ENCODE data around the gene C16orf90.
"Not testable (repeated sequence)": the region's sequence is repeated elsewhere in the genome, so short reads cannot be mapped to it uniquely, and the experiment has no call there.

Gene C16orf90

DNA sequence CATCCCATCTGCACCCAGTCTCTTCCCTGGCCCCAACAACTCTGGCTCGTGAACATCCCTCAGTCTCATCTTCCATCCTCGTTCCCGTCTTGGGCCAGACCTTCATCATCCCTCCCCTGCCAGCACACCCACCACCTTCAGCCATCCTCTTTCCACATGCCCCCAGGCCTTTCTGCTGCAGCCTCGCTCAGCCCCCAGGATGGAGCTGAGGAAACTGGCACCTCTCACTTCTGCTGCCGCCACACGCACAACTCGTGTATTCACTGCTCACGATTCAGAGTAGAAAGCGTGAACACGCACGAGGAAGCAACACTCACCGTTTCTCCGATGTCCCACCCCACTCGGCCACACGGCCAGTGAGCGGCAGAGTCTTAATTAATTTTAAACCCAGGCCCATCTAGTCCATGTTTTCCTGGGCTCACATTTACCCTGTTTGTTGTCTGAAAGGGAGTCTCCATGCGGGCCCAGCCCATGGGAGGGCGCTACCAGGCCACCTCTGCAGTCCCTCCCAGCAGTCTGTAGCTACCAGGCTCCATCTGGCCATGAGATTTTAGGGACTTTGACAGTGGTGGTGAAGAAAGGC lies 12.5 kb downstream of the C16orf90 start:
- no peak for DNase-seq (ENCODE audit: low spot score)

DNA sequence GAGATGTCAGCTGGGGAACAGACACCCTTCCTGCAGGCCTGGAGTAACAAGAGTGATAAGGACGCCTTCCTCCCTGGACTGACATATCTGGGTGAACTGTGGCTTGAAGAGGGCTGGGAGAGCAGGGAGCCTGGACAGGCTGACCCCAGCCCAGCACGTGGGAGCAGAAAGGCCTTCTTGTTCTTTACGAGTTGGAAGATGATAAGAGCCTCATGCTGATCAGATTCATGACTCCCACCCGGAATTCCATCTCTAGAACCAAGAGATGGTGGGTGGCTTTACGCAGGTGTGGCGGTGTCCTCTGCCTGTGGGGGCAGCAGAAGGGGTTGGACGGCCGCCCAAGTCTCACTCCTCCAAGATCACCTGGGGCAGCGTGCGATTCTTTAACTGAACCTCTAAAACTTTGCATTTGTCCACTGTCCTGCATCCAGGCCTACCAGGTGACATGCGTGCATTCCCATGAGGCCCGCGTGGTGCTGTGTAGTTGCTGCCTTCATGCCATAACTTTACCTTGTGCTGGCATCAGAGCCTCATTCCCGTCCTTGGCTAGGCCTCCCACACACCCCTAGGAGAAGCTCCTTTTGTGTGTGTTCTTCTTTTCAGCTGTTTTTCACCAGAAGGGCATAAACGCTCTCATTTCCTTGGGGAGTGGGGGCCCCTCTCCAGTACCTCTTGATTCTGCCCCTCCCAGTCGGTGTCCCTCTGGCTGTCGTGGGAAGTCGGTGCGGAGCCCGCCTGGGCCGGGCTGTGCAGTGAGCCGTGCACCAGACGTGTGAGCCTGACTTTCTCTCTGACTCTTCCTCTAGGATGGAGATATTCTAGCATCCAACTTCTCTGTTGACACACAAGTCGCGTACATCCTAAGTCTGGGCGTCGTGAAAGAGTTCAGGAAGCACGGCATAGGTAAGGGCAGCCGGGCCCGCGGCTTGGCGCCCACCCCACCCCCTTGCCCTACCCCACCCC lies 13.3 kb downstream of the C16orf90 start:
- no peak for DNase-seq (ENCODE audit: low spot score)

DNA sequence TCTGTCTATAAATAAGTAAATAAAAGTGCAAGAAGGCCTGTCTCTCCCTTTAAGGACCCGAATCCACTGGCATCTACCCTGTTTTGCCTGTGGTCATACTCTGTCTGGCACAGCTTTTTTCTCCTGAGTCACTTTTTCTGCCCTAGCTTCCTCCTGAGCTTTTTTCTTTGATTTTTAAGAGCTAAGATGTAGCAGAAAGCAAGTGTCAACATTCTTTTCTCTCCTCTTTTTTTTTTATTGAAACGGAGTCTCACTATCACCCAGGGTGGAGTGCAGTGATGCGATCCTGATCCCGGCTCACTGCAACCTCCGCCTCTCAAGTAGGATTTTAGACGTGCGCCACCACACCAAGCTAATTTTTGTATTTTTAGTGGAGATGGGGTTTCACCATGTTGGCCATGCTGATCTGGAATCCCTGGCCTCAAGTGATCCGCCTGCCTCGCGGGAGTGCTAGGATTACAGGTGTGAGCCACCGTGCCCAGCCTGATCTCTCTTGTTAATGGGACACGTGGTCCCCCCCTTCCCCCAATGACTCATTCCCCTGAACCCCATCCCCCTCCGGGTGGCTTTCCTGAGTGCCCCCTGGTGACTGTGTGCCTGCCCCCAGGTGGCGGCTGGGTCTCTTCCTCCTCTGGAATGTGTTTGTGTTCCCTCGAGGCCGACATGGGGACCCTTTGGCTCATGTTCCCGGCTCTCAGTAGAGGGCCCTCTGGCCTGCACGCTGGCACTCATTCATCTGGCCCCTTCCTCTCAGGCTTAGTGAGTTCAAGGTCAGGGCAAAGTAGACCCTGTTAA lies 14.2 kb downstream of the C16orf90 start:
- no peak for DNase-seq (ENCODE audit: low spot score)

DNA sequence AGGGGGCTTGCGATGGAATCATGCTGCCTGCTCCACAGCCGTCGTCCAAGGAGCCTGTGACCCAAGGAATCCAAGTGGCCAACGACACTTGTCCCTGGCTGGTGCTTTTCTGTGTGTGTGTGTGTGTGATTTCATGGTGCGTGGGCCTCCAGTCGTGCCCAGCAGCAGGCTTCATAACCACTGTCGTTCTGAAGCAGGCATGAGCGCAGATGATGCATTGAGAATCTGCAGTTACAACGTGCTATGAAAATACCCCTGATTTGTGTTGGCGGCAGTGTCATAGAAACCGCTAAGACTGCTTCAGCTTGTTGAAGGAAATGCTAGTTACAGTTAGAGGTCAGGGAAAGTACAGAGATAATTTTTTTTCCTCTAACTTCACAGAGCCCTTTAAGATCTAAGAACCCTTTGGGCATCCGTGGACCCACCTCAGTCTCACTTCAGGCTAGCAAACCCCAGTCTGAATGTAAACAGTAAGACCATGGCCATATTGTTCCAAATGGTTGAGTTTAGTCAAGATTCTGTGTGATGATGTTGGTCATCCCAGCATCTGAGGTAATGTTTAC lies 15.6 kb downstream of the C16orf90 start:
- DNase-seq (ENCODE audit: low spot score), result no peak

DNA sequence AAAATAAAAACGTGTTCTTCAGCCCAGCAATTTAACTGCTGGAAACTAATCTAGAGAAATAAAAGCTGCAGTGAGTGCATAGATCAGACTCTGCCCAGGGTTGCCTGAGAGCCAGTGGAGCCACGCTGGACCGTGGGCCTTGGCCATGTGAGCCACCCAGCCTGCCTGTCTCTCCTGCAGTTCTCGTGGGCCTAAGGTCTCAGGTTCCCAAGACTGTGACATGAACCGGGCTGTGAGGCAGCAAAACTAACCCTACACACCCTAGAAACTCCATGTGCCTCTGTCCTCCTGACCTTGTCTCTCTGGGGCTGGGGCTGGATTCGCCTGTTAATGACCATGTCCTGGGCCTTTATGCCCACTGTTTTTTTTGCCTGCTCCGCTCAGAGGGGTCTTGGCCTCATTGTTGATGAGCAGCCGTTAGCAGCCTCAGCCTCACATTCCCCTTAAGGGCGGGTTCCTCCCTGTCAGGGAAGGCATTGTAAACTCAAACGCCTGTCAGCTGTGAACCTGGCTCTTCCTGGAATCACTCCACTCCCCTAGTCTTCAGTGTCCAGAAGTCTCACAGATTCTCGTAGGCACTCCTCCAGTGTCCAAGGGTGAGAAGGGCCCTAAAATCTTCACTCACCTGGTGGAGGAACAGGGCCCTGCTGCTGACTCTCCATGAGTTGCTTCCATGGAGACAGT lies 16.9 kb downstream of the C16orf90 start:
- no peak for DNase-seq (ENCODE audit: low spot score)

DNA sequence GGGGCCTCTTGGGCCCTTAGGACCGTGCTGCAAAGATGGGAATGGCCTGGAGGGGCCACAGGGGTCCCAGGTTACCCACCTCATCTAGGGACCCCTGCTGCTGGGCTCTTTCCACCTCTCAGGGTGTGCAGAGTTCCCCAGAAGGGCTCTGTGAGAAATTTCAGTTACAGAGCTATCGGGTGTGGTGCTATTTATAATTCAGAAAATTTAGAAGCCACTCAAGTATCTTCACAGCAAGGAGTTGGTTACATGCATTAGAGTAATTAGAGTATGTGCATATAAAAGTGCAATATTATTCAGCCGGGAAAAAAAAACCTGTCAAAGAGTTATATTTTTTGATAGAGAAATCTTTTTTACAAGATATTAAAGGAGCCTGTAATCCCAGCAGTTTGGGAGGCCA lies 18.9 kb downstream of the C16orf90 start:
- no peak for DNase-seq (ENCODE audit: low spot score)

DNA sequence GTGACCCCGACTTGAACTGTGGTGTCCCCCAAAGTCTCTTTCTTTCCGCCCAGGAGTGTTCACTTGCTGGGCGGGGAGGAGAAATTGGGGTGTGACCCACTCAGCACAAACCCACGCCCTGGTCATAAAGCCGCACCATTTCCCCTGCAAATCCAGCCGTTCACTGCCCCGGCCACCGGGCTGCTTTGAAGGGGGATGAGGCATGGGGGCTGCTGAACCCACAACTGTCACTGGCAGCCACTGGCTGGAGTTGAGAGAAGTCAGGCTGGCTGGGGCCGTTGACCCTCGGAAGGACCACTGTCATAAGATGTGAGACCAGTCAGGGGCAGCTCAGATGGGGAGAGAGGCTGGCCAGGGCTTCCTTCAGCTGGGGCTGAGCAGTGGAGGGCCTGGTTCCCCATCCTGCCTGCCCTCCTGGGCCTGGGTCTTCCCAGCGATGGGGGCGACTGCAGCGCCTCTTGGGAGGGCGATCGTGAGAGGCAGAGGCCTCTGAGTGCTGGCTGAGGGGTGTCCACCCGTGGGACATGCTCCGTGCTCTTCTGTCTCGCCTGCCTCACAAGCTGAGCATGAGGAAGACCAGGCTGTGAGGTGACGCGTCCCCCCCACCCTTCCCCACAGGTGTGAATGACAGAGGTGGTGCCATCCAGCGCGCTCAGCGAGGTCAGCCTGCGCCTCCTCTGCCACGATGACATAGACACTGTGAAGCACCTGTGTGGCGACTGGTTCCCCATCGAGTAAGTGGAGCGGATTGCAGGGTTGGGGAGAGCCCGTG lies 19.5 kb downstream of the C16orf90 start:
- no peak for DNase-seq (ENCODE audit: low spot score)

DNA sequence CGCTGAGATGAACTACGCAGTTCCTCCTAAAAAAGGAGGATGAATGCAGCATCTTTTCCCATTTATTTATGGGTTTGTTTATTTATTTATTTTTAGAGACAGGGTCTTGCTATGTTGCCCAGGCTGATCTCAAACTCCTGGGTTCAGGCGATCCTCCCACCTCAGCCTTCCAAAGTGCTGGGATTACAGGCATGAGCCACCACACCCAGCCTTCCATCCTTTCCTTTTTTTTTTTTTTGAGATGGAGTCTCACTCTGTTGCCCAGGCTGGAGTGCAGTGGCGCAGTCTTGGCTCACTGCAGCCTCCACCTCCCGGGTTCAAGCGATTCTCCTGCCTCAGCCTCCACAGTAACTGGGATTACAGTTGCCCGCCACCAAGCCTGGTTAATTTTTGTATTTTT lies 20.4 kb downstream of the C16orf90 start:
- DNase-seq (ENCODE audit: low spot score), result not testable (repeated sequence)

DNA sequence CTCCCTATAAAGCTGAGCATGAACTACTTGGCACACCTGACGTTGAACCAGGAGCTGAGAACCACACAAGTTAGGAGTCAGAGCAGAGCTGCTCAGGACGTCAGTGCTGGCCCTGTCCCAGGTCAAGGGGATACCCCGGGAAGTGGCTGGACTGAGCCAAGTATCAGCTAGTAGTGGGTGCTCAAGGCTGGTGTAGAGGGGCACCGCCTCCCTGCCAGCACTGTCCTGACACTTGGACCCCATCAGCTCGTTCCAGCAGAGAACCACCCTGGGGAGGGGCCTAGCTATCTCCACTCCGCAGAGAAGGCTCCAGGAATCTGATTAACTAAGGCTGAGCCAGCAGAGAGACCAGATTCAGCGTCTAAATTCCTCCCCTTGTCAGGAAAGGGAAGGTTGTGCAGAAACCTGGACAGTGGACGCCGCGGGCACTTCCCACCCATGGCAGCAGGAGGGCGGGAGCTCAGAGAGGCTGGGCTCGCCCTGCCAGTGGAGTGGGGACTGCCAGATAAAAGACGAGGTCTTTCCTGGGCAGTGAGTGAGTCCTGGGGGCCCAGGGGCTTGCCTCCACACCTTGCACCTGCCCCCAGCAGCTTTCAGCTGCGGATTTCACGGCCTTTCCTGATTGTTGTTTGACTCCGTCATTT lies 21.0 kb downstream of the C16orf90 start:
- DNase-seq (ENCODE audit: low spot score), result no peak

DNA sequence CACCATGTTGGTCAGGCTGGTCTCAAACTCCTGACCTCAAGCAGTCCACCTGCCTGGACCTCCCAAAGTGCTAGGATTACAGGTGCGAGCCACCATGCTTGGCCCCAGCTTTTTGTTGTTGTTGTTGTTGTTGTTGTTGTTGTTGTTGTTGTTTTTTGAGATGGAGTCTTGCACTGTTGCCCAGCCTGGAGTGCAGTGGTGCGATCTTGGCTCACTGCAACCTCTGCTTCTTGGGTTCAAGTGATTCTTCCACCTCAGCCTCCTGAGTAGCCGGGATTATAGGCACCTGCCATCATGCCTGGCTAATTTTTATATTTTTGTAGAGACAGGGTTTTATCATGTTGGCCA lies 21.7 kb downstream of the C16orf90 start:
- not testable (repeated sequence) for DNase-seq (ENCODE audit: low spot score)

DNA sequence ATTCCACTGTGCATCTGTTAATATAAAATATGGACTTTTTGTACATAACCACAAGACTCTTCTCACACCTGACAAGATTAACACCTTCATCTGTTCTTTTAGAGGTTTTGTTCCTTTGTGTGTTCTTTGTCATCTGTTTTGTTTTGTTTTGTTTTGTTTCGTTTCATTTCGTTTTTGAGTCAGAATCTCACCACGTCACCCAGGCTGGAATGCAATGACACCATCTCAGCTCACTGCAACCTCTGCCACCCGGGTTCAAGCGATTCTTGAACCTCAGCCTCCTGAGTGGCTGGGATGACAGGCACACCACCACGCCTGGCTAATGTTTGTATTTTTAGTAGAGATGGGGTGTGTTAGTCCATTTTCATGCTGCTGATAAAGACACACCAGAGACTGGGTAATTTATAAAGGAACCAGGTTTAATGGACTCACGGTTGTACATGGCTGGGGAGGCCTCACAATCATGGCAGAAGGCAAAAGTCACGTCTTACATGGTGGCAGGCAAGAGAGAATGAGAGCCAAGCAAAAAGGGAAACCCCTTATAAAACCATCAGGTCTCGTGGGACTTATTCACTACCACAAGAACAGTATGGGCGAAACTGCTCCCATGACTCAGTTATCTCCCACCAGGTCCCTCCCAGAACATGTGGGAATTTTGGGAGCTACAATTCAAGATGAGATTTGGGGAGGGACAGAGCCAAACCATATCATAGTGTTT lies 22.3 kb downstream of the C16orf90 start:
- DNase-seq (ENCODE audit: low spot score), result no peak

DNA sequence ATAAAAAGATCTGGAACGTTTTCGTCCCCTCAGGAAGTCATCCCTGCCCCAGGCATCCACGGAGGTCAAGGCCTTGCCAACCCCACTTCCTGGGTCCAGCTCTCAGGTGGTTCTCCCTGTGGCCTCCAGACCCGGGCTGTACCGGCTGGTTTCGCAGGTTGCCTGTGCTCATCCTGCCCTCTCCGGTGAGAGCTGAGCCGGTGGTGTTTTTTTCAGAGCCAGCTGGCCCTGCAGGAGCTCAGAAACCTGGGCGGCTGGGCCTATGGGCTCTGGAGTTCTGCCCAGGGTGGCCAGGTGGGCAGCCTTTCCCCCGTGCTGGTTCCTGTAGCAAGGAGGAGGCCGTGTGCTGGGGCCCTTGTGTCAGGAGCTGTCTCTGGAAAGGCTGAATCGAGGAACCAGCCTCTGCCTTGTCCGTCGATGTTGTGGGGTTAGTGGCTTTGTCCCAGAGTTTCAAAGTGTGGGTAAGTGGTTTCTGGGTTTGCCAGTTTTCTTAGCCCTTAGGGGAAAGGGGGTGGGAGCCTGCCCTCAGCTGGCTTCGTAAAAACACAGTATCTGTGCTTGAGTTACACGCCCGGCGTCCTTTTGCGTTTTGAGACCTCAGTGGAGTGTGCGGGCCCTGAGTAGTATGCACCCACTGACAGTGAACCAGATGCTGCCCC lies 23.6 kb downstream of the C16orf90 start:
- no peak for DNase-seq (ENCODE audit: low spot score)

DNA sequence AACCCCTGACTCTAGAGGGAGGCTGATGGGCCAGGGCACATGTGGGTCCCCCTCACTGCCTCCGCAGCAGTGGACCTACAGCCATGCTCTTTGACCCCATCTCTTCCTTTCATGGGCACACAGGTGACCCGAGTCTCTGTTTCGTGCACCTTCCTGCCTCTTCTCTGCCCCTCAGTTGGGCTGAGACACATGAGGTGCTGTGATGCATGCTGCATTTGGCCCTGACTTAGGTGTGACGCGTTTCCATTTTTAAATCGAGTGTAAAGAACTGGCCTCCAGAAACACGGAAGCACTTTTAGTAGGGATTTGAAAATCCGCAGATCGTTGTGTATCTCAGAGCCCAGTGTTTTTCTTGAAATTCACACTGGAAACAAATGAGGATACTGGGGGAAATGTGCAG lies 24.6 kb downstream of the C16orf90 start:
- no peak for DNase-seq (ENCODE audit: low spot score)

DNA sequence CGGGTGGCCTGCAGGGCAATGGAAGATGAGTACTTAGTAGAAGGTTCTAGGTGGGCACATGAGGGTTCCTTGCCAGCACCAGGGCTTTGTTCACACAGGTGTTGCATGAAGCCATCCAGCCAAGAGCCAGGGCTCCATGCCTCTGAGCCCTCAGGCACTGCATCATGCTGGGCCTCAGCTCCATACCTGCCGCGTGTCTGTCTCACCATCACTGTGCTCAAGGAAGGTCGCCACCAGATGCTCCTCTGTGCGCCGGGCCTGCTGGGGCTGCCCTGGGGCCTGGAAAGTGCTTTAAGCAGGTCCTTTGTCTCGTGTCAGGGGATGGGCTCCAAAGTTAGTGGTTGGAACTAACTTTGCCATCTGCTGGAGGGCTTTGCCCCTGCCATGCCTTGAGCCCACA lies 25.6 kb downstream of the C16orf90 start:
- DNase-seq (ENCODE audit: low spot score), result no peak

DNA sequence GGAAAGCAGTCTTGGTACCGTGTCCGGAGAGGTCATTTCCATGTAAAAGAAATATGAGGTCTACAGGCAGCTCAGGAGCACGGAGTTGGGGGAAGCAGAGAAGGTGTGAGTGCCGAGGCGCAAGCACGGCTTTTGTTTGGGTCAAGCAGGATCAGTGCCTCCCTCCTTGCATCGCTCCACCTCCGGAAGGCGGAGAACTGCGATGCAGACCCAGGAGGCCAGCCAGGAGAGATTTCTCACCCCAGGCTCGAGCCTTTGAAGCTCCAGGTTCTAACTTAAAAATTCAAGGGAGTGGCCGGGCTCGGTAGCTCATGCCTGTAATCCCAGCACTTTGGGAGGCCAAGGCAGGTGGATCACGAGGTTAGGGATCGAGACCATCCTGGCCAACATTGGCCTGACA lies 26.8 kb downstream of the C16orf90 start:
- no peak for DNase-seq (ENCODE audit: low spot score)

DNA sequence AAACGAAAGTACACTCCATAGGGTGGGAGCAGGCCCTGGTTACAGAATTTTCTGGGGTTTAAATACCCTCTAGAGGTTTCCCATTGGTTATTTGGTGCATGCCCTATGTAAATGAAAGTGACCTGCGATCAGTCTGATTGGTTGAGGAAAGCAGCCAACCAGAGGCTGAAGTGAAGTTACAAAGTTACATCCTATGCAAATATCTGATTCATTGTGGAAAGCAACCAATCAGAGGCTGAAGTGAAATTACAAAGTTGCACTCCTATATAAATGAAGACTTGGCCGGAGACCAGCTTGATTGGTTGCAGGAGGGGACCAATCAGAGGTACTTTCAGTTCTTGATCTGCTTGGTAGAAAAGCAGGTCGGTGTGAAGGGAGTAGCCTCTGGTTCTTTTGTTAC lies 27.4 kb downstream of the C16orf90 start:
- DNase-seq (ENCODE audit: low spot score), result no peak

DNA sequence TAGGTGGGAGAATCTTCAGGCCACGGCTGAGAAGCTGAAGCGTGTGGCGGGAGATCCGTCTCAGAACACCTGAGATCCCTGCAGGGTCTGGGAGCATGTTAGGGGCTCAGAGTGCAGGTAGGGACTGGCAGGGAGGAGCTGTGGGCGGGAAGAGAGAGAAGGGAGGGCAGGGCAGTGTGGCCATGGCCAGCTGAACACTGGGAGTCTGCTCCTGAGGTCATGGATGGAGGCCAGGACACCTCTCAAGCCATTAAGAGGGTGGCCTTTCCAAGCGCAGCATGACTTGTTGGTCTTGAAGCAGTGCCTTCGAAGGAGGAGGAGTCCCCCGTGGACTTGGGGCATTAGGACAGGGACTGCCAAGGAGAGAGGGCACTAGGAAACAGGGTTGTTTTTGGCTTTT lies 28.1 kb downstream of the C16orf90 start:
- no peak for DNase-seq (ENCODE audit: low spot score)

DNA sequence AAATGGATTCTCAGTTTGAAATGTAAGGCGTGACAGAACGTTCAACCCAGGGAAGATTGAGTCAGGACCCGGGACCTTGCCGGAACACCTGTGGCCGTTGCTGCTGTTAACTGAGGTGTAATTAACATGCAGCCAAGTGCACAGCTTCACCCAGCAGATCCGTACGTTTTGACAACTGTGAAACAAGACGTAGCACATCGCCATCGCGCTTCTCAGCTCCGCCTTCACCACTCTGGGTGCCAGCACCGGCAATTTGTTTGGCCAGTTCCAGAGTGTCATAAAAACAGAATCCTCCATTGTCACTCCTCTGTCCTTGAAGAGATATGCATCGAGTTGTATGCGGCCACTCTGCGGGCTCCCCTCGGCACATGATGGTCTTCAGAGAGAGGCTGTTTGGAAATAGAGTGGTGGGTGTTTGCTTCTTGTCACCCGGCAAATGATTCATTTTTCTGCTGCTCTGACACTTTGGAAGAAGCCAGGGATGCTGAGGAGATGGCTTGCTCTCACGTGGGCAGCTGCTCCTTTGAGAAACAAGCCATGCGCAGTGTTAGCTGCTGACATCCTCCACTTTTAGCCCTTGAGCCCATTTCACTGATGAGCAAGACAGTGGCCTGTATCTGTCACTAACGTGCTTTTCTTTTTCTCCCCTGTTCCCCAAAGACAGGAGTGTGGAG lies 29.2 kb downstream of the C16orf90 start:
- DNase-seq (ENCODE audit: low spot score), result no peak

DNA sequence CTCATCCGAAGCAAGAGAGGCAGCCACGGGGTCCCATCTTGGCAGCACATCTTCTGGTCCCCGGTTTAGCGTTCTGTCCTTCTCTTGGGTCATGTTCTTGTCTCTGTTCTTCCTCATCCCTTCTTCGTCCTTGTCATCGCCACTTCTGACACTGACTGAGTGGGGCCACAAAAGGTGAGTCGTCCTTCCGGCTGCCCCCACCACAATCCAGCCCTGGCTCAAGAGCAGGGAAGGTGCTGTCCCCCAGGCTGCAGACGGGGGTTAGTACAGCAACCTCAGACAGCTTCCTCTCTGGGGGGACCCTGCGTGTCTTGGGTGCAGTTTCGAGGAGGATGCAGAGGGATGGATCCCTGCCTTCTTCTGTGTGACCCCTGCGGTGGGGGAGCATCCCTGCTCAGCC lies 30.0 kb downstream of the C16orf90 start:
- no peak for DNase-seq (ENCODE audit: low spot score)

Measured in GM03348 (cell line).